Left ventricle myocardium inferior (tissue), 1 donor: ENCODE measurements around the gene RNF123. TPM values are rescaled to one million over a fixed set of nuclear protein-coding genes. Genes with fewer than 3 reads are reported as not detected.

Experiments
- DNase-seq: peaks from one replicate; pipeline ENCODE4 v3.0.0-alpha.2; 2020
- H3K27ac ChIP-seq: fragments of 200-600 bp; replicated peaks from 2 replicates; pipeline ENCODE4 v1.8.0; 2021
- H3K27me3 ChIP-seq: fragments of 200-600 bp; 2 replicates; pipeline ENCODE4 v1.8.0; 2021; ENCODE audit warnings: low read depth
- H3K36me3 ChIP-seq: fragments of 200-600 bp; 2 replicates; pipeline ENCODE4 v1.8.0; 2021
- H3K4me1 ChIP-seq: fragments of 200-600 bp; 2 replicates; pipeline ENCODE4 v1.8.0; 2021
- H3K4me3 ChIP-seq: fragments of 200-600 bp; 2 replicates; pipeline ENCODE4 v1.8.0; 2021; ENCODE audit warnings: mild to moderate bottlenecking, moderate library complexity
- H3K9me3 ChIP-seq: fragments of 200-600 bp; replicated peaks from 2 replicates; pipeline ENCODE4 v1.8.0; 2021
- CTCF ChIP-seq: fragments of 200-600 bp; IDR thresholded peaks from 2 replicates; pipeline ENCODE4 v1.8.0; 2021; ENCODE audit warnings: antibody characterized with exemption, mild to moderate bottlenecking, borderline replicate concordance
- intact Hi-C: fragments of 100-400 bp; cut with micrococcal nuclease; formaldehyde crosslinking; loops from one replicate; pipeline ENCODE4 v1.11.0; 2022
- total RNA-seq: library from RNA; stranded (reverse); fragmentation: NEBNext Ultra II Directional; extraction: Animal tissue kit (Norgen Biotek cat#: 25700); gene quantifications from one replicate; pipeline ENCODE4 v1.2.1, GENCODE V29; 2021
- donor health status: DM: no; HTN: yes; CAD: no; lungs with severe emphysema.

The RNF123 gene
- total RNA-seq, 1 donor from 2014 or later: 48.6 TPM

- Histone ChIP-seq H3K4me1 (peaks cover 54% of the 10 kb centered on the region), H3K36me3 (peaks cover 56% of the 10 kb centered on the region), H3K27me3 (no peaks in the 10 kb centered on the region), H3K4me3 (peak within 1 kb of the TSS; percentile 96), H3K27ac (peak within 1 kb of the TSS; percentile 96), H3K9me3 (no peaks in the 10 kb centered on the region)
- TF ChIP-seq CTCF: no peak
- peak; percentile 98 for DNase-seq
- intact Hi-C loops: no loop called here
These were observed 34.5 kb downstream of the RNF123 start, which contains the start of gene GMPPB for GRCh38 chr3:49723628-49724551. GMPPB (minus strand) TSS chr3:49723951; CDS start chr3:49723726, 225 bp downstream.

DNA sequence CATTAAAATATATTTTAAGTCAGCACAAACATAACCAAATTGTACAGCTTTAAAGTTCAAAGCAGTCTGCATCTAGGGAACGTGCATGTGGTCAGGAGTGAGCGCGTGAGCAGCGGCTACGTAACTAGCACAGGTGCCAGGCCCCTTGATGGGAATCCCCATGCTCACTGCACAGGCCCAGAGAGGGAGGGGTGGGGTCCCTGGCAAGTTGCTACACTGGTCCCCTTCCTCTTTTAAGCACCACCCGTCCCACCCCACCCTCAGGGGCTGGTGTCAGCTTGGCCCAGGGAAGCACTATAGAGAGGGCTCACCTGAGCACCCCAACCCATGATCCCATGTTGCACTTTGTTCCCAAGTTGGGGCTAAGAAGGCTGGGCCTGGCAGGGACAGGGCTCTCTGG lies 35.2 kb downstream of the RNF123 start:
- Histone ChIP-seq H3K27ac (peak overlapping the region; percentile 96), H3K9me3 (no peaks in the 10 kb centered on the region), H3K27me3 (no peaks in the 10 kb centered on the region), H3K4me1 (peaks cover 48% of the 10 kb centered on the region), H3K4me3 (peak overlapping the region; percentile 96), H3K36me3 (peaks cover 62% of the 10 kb centered on the region)
- peak; percentile 15 for DNase-seq
- no peak for TF ChIP-seq CTCF
- intact Hi-C loops: no loop called here

DNA sequence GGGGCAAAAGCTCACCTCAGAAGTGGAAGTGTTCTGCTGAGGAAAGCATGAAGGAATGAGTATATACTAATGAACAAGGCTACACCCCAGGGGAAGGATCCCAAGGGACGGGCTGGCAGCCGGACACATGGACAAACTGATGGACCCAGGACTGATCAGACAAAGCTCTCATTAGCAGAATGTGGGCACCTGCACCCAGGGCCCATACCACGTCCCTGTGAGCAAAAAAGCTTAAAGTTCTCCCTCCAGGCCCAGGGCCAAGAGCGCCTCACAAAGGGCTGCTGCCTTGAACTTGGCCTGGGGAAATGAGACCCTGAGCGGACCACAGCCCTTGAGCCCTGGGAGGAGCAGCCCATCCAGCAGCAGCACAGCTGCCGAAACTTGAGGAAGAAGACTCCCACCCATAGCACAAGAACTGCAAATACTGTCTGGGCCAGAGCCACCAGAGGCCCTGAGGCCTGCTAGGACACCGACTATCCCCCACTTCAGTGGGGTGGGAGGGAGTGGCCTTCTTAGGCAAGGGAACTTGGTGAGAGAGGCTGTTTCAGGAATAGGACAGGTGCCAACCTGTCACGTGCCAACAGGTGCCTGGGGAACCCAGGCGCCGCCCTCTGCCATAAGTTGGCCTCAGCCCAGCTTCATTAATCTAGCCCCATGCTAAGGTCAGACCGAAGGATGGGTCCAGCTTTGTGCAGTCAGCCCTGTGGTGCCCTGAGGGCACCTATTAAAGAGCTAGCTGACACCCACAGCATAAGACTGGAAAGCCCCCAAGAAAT lies 36.7 kb downstream of the RNF123 start:
- H3K36me3 ChIP-seq: peaks cover 70% of the 10 kb centered on the region
- intact Hi-C loops: no loop called here
- no peaks in the 10 kb centered on the region for H3K27me3 ChIP-seq
- H3K9me3 ChIP-seq: no peaks in the 10 kb centered on the region
- peak; percentile 12 for DNase-seq
- peaks cover 33% of the 10 kb centered on the region for H3K4me1 ChIP-seq
- TF ChIP-seq CTCF: no peak
- H3K27ac ChIP-seq: peak overlapping the region; percentile 96
- no peak overlapping the region for H3K4me3 ChIP-seq

- Histone ChIP-seq H3K9me3 (no peaks in the 10 kb centered on the region), H3K4me3 (no peak overlapping the region), H3K4me1 (peaks cover 27% of the 10 kb centered on the region), H3K36me3 (peaks cover 70% of the 10 kb centered on the region), H3K27ac (no peak overlapping the region), H3K27me3 (no peaks in the 10 kb centered on the region)
- peak; percentile 14 for DNase-seq
- intact Hi-C loops: no loop called here
- TF ChIP-seq CTCF: no peak
These were observed 38.0 kb downstream of the RNF123 start for GRCh38 chr3:49727154-49727923.

- H3K27ac ChIP-seq: no peak overlapping the region
- TF ChIP-seq CTCF: no peak
- H3K9me3 ChIP-seq: no peaks in the 10 kb centered on the region
- H3K27me3 ChIP-seq: no peaks in the 10 kb centered on the region
- intact Hi-C loops: no loop called here
- no peak overlapping the region for H3K4me3 ChIP-seq
- H3K36me3 ChIP-seq: peaks cover 73% of the 10 kb centered on the region
- peaks cover 21% of the 10 kb centered on the region for H3K4me1 ChIP-seq
- DNase-seq: no peak
These were observed 38.6 kb downstream of the RNF123 start for GRCh38 chr3:49727924-49728361.
